Stimulated activated CD4-positive, alpha-beta T cell treated with anti-CD3 and anti-CD28 coated beads, Interleukin-2, amount 100 ng/mL, for 48 hours (primary cell): ENCODE measurements around the gene SMAP1.
A peak's percentile ranks its signal among the peaks of the same experiment; 100 is the strongest.

ENCODE experiments used
- DNase-seq, 2 donors: peaks; one replicate each; pipeline ENCODE4 v3.0.0-alpha.2; 2020

SMAP1 gene

GRCh38 chr6:70844301-70844700 lies 176.6 kb downstream of the SMAP1 start:
- no peak for DNase-seq

DNA sequence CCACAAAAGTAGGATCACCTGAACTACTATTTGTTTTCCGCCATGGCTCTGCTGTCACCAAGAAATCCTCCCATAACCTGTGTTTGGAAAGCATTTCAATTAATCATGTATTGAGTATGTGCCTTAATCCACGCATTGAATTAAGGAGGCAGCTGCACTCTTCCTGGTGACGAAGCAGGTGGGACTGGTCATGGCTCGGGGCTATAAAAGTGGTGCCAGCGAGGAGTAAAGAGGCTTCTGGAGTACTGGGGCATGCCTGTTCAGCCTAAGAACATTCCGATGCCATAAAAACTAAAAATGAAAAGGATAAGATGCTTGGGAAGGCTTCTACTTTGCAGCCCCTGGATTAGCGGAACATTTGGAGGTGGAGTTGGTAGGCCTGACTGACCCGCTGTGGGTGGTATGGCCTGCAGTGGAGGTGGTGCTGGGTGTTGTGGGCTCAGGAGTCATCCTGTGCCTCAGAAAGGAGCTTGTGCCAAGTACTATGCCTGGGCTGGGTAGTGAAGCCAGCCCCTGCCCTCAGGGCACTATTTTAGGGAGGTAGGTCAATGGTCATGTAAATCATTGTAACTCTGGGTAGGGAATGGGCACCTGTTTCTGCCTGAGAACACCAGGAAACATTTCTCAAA lies 178.6 kb downstream of the SMAP1 start:
- DNase-seq, result no peak

- no peak for DNase-seq
Measured at GRCh38 chr6:70847106-70848084, 179.7 kb downstream of the SMAP1 start.

GRCh38 chr6:70849348-70850069 lies 181.8 kb downstream of the SMAP1 start:
- no peak for DNase-seq

- no peak for DNase-seq
Measured at GRCh38 chr6:70852667-70853246, 185.1 kb downstream of the SMAP1 start.

- no peak for DNase-seq
Measured at GRCh38 chr6:70857387-70858077, 189.8 kb downstream of the SMAP1 start.

- no peak for DNase-seq
Measured at GRCh38 chr6:70860045-70860444, 192.4 kb downstream of the SMAP1 start.

- no peak for DNase-seq
Measured at GRCh38 chr6:70860920-70861319, 193.2 kb downstream of the SMAP1 start.

- no peak for DNase-seq
Measured at GRCh38 chr6:70863343-70863742, 195.7 kb downstream of the SMAP1 start.

DNA sequence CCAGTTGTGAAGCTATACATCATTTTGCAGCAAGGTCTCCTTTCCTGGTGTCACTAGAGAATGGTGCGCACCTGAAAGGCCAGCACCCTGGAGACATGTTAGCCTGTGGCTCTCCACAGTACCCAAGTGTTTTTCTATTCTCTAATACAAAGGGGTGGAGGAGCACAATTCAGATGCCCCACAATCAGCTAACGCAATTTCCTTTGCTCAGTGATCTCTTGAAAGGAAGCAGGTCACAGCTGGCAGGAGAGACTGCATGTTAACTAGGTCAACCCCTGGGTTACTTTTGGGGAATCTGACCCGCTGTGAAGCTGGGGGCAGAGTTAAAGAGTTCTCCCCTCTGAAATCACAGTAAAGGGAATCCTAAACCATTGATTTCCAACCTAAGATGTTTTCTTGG lies 196.7 kb downstream of the SMAP1 start:
- DNase-seq, result no peak

DNA sequence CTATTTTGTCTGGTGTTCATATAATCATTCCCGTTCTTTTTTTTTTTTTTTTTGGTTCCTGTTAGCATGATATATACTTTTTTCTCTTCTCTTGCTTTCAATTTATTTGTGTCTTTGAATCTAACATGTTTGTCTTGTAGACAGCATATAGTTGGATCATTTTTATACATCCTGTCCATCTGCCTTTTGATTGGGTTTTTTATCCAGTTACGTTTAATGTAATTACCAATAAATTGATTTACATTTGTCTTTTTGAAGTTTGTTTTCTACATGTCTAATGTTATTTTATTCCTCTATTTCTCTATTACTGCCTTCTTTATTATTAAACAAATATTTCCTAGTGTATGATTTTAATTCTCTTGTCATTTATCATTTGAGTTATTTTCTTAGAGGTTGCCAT lies 204.8 kb downstream of the SMAP1 start:
- no peak for DNase-seq

DNA sequence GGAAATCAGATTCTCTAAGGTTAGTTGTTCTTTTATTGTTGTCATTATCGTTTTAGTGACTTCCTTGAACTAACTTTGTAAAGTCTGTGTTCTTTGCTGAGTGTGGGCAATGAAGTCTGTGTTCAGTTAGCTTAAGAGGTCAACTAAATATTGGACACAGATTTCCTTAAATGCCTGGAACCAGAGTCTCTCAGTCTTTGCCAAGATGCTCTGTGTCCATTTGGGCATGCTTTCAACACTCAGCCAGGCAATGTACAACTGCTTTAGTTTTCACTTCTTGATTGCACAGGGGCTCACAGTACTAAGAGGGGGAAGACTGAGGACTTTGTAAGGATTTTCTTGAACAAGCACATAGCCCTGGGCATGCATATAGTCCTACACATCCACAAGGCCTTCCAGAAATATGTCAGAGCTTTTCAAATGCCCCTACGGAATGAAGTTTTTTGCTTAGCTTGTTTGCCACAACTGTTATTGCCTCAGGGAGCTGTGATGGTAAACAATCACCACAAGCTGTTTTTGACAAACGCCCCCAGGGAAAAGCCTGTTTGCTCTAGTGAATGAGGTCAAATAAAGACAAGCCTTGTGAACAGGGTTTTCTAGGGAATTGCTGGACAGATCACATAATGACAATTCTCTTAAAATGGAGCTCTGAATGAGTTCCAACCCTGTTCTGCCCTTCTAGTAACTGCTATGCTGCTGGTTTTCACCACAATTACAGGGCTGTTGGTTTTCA lies 206.7 kb downstream of the SMAP1 start:
- DNase-seq, result no peak

- no peak for DNase-seq
Measured at GRCh38 chr6:70879496-70879895, 211.8 kb downstream of the SMAP1 start.

DNA sequence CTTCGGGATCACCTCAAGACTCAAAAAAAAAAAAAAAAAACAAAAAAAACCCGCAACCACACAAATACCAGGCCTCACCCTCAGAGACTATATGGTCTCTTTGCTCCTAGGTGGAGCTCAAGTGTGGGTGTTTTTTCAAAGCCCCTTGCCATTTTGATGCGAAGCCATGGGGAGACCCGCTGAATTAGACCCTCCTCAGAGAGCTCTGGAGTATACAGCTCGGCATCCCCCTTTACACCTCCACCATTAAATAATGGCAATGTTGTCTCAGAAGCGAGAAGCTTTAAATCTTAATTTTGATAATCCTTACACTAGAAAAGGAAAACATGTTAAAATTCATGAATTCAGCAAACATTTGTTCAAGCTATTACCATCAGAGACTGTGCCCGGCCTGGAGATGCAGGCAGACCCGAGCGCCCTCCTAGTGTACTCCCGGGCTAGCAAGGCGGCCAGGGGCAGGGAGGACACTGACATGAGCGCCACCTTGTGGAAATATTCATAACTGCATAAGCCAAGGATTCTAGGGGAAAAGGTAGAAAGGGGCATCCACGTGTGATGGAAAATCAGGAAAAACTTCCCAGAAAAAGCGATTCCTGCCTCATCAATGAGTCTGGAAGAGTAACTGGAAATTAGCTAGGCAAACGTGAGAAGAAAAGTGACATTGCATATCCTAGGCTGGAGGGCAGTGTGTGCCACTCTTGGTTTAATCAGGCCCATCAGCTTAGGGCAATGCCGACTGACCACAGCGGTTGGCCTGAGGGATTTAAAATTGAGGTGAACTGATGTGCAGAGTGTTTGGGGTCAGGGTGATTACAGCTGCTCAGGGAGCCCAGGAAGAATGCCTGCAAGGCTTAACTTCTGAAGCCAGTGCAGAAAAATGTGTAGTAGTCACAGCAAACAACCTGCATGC lies 216.6 kb downstream of the SMAP1 start:
- peak; percentile 63 to 69 for DNase-seq

GRCh38 chr6:70886071-70886470 lies 218.4 kb downstream of the SMAP1 start:
- no peak for DNase-seq

DNA sequence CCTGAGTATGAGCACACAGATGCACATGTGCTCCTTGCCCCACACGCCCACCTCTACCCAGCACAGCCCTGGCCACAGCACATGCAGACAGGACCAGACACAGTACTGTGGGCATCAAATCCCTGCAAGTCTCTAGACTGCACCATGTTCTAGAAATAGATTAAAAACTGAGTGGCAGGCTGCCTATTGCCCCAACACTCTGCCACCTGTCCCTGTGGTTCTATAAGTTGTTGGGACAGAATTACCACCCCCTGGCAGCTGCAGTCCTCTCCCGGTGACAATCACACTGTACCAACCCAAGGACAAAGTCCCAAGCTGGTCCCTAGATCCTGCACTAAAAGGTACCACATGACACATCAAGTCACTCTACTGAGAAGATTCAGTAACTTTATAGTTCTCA lies 219.0 kb downstream of the SMAP1 start:
- DNase-seq, result no peak

DNA sequence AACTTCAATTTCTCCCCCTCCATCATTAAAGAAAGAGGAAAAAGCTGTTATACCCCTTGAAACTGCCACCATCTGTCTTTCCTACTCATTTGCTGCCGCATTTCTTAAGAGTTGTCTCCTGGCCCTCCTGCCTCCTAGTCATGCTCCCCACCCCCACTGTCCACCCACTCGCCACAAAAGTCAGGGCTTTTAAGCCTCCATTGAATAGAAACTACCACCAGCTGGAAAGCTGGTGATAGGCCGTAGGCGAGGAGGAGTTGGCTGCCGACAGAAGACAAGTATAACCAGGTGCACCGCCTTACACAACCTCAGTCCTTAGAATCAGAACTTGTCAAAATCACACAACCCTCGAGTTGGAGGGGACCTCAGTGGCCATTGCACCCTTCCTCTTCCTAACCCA lies 221.6 kb downstream of the SMAP1 start:
- no peak for DNase-seq

- no peak for DNase-seq
Measured at GRCh38 chr6:70894001-70894400, 226.3 kb downstream of the SMAP1 start.

DNA sequence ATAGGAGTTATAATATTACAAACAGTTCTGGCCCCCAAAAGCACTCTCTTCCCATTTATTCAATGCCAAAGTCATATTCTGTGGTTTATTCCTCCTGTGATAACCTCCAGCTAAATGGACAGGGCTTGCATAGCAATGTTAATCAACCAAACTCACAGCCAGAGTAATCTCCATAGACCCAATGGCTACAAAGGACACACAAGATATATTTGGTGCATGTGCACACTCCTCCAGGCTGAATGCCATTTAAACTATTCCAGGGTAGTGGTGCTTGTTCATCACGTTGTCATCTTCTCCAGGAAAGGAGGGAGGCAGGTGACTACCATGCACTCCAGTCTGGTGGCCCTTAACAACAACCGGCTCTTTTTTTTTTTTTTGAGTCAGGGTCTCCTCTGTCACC lies 232.4 kb downstream of the SMAP1 start:
- DNase-seq, result no peak

DNA sequence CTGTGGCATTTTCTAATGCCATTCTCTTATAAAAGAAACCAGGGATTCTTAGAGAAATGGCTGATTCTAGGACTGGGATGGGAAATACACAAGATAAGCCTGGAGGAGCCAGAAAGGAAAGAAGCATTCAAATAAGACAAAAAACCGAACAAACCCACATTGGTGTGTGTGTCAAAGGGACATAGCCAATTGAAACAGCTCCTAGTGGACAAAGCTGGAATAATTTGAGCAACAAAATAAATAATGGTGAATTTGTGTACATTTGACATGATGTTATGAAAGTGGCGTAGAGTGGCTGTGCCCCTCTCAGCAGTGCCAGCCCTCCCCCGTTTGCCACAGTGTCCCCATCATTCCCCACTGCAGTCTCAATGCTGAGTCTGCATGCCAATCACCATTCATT lies 233.6 kb downstream of the SMAP1 start:
- DNase-seq, result no peak
